IMR-90 (cell line): ENCODE data around the gene SEMA5A. TPM values are rescaled to one million over a fixed set of nuclear protein-coding genes. Genes with fewer than 3 reads are reported as not detected.

ENCODE experiments used
- ATAC-seq: fragments of 200-7000 bp; cut with Tn5 transposase; 2 replicates; pipeline ENCODE4 v1.9.1; 2020; ENCODE audit warnings: low read depth, mild to moderate bottlenecking, moderate library complexity
- BruUV-seq: library from RNA; stranded (reverse); fragments of 400-500 nt; replicated peaks from 2 replicates; lab custom pipeline; 2021; lab: Mats Ljungman, UMichigan
- CTCF ChIA-PET: fragments of 300-600 bp; formaldehyde crosslinking; extraction: SDS; loops from one replicate; lab custom pipeline; 2021; ENCODE audit warnings: antibody characterized with exemption; lab: Yijun Ruan, JAX
- POLR2A ChIA-PET: fragments of 300-600 bp; sonication (Branson Sonifier 250); formaldehyde crosslinking; loops from one replicate; lab custom pipeline; 2022; ENCODE audit warnings: antibody characterized with exemption; ENCODE audit not compliant: unreplicated experiment; lab: Charles Lee
- DNase-seq: peaks from one replicate; pipeline ENCODE4 v3.0.0; 2013
- H2AFZ ChIP-seq: replicated peaks from 2 replicates; pipeline ENCODE3; 2013; ENCODE audit warnings: low read length, mild to moderate bottlenecking; ENCODE audit not compliant: poor library complexity
- H2AK5ac ChIP-seq: 2 replicates; pipeline ENCODE4 v1.6.1; 2013; ENCODE audit warnings: low read depth, low read length, inconsistent platforms
- H2AK9ac ChIP-seq: replicated peaks from 2 replicates; pipeline ENCODE3; 2013; ENCODE audit warnings: mild to moderate bottlenecking, low read depth, low read length, moderate library complexity; ENCODE audit not compliant: poor library complexity
- H2BK120ac ChIP-seq: 2 replicates; pipeline ENCODE4 v1.6.1; 2013; ENCODE audit warnings: low read depth, low read length, inconsistent platforms
- H2BK15ac ChIP-seq: 3 replicates; pipeline ENCODE4 v1.6.1; 2013; ENCODE audit warnings: low read depth, low read length, inconsistent platforms
- H2BK20ac ChIP-seq: 2 replicates; pipeline ENCODE4 v1.6.1; 2013; ENCODE audit warnings: low read depth, mild to moderate bottlenecking, inconsistent platforms, low read length, moderate library complexity
- H2BK5ac ChIP-seq: 2 replicates; pipeline ENCODE4 v1.6.1; 2013; ENCODE audit warnings: mild to moderate bottlenecking, low read depth, low read length, inconsistent platforms; ENCODE audit not compliant: poor library complexity, severe bottlenecking
- H3K14ac ChIP-seq: replicated peaks from 2 replicates; pipeline ENCODE4 v1.6.1; 2013; ENCODE audit warnings: low read depth, low read length, inconsistent platforms
- H3K18ac ChIP-seq: 2 replicates; pipeline ENCODE4 v1.6.1; 2013; ENCODE audit warnings: low read depth, low read length, control low read depth
- H3K23ac ChIP-seq: 2 replicates; pipeline ENCODE4 v1.6.1; 2013; ENCODE audit warnings: low read depth, low read length, inconsistent platforms
- H3K27ac ChIP-seq: 2 replicates; pipeline ENCODE4 v1.5.1; 2013; ENCODE audit warnings: mild to moderate bottlenecking, control low read depth, low read length; ENCODE audit not compliant: insufficient read depth
- H3K27me3 ChIP-seq: 2 replicates; pipeline ENCODE4 v1.6.1; 2013; ENCODE audit warnings: low read length; ENCODE audit not compliant: control insufficient read depth, insufficient read depth
- H3K36me3 ChIP-seq: 2 replicates; pipeline ENCODE4 v1.6.1; 2013; ENCODE audit warnings: low read length, mixed read lengths; ENCODE audit not compliant: control insufficient read depth, insufficient read depth
- H3K4ac ChIP-seq: 2 replicates; pipeline ENCODE4 v1.6.1; 2013; ENCODE audit warnings: low read depth, low read length, inconsistent platforms
- H3K4me1 ChIP-seq: 2 replicates; pipeline ENCODE4 v1.6.1; 2013; ENCODE audit warnings: low read length, mixed read lengths; ENCODE audit not compliant: control insufficient read depth, insufficient read depth
- H3K4me2 ChIP-seq: 2 replicates; pipeline ENCODE4 v1.6.1; 2013; ENCODE audit warnings: low read depth, mild to moderate bottlenecking, control low read depth, low read length, moderate library complexity
- H3K4me3 ChIP-seq: 2 replicates; pipeline ENCODE4 v1.5.1; 2013; ENCODE audit warnings: low read depth, mild to moderate bottlenecking, control low read depth, low read length, moderate library complexity; ENCODE audit not compliant: insufficient read depth
- H3K56ac ChIP-seq: 2 replicates; pipeline ENCODE4 v1.6.1; 2013; ENCODE audit warnings: low read length, inconsistent platforms; ENCODE audit not compliant: insufficient read depth; ENCODE audit errors: extremely low read depth
- H3K79me1 ChIP-seq, 2 experiments: 2 replicates each; pipeline ENCODE4 v1.6.1; 2013; ENCODE audit warnings: low read length in 2 of 2, inconsistent platforms in 1 of 2, low read depth in 1 of 2
- H3K9ac ChIP-seq: 2 replicates; pipeline ENCODE4 v1.6.1; 2013; ENCODE audit warnings: low read depth, low read length, control low read depth
- H3K9me1 ChIP-seq: 2 replicates; pipeline ENCODE4 v1.6.1; 2013; ENCODE audit warnings: low read length, inconsistent platforms; ENCODE audit not compliant: insufficient read depth
- H3K9me3 ChIP-seq: 2 replicates; pipeline ENCODE4 v1.6.1; 2013; ENCODE audit warnings: low read length; ENCODE audit not compliant: control insufficient read depth, insufficient read depth
- H4K20me1 ChIP-seq: 2 replicates; pipeline ENCODE4 v1.6.1; 2013; ENCODE audit warnings: low read length, inconsistent platforms; ENCODE audit not compliant: insufficient read depth
- H4K5ac ChIP-seq: 2 replicates; pipeline ENCODE4 v1.6.1; 2013; ENCODE audit warnings: mild to moderate bottlenecking, low read depth, low read length, control low read depth
- H4K8ac ChIP-seq, 2 experiments: 2 replicates each; pipeline ENCODE4 v1.6.1; 2013; ENCODE audit warnings: low read depth in 2 of 2, low read length in 2 of 2, control low read depth in 1 of 2, inconsistent platforms in 1 of 2
- H4K91ac ChIP-seq: 2 replicates; pipeline ENCODE4 v1.6.1; 2013; ENCODE audit warnings: low read depth, low read length, inconsistent platforms; ENCODE audit not compliant: insufficient read depth
- BHLHE40 ChIP-seq: fragments of 150-350 bp; IDR thresholded peaks from 2 replicates; pipeline ENCODE4 v1.6.1; 2016; ENCODE audit warnings: mild to moderate bottlenecking, low read depth, low read length
- CEBPB ChIP-seq: IDR thresholded peaks from 2 replicates; pipeline ENCODE4 v1.6.1; 2012; ENCODE audit warnings: low read depth, low read length, improper control_type of control experiment
- CHD1 ChIP-seq: IDR thresholded peaks from 2 replicates; pipeline ENCODE4 v1.6.1; 2012; ENCODE audit warnings: low read depth, low read length, improper control_type of control experiment
- CTCF ChIP-seq: conservative IDR thresholded peaks from 2 replicates; pipeline ENCODE4 v1.5.1; 2012; ENCODE audit warnings: mild to moderate bottlenecking, low read depth, low read length, improper control_type of control experiment
- FOS ChIP-seq: fragments of 150-350 bp; IDR thresholded peaks from 2 replicates; pipeline ENCODE4 v1.6.1; 2016; ENCODE audit warnings: low read depth, low read length
- MAFK ChIP-seq: IDR thresholded peaks from 2 replicates; pipeline ENCODE4 v1.6.1; 2012; ENCODE audit warnings: low read depth, low read length, improper control_type of control experiment
- MAZ ChIP-seq: IDR thresholded peaks from 2 replicates; pipeline ENCODE4 v1.6.1; 2012; ENCODE audit warnings: low read depth, mild to moderate bottlenecking, low read length, improper control_type of control experiment, moderate library complexity, borderline replicate concordance
- MXI1 ChIP-seq: IDR thresholded peaks from 2 replicates; pipeline ENCODE4 v1.6.1; 2012; ENCODE audit warnings: low read depth, mild to moderate bottlenecking, low read length, moderate library complexity, borderline replicate concordance
- NFE2L2 ChIP-seq: fragments of 150-350 bp; IDR thresholded peaks from 2 replicates; pipeline ENCODE4 v1.6.1; 2016; ENCODE audit warnings: low read depth, mild to moderate bottlenecking, low read length
- POLR2A ChIP-seq: IDR thresholded peaks from 2 replicates; pipeline ENCODE4 v1.6.1; 2012; ENCODE audit warnings: mild to moderate bottlenecking, low read depth, low read length
- RAD21 ChIP-seq: IDR thresholded peaks from 2 replicates; pipeline ENCODE4 v1.6.1; 2012; ENCODE audit warnings: low read length, improper control_type of control experiment
- RCOR1 ChIP-seq: IDR thresholded peaks from 2 replicates; pipeline ENCODE4 v1.6.1; 2012; ENCODE audit warnings: mild to moderate bottlenecking, low read length, improper control_type of control experiment; ENCODE audit not compliant: insufficient replicate concordance
- RFX5 ChIP-seq: IDR thresholded peaks from 2 replicates; pipeline ENCODE4 v1.8.0; 2012; ENCODE audit warnings: low read depth, mild to moderate bottlenecking, low read length, moderate library complexity
- SMC3 ChIP-seq: fragments of 150-350 bp; IDR thresholded peaks from 2 replicates; pipeline ENCODE4 v1.6.1; 2016; ENCODE audit warnings: low read depth, mild to moderate bottlenecking, antibody characterized with exemption, low read length, moderate library complexity
- WGBS, 2 experiments: methylation state at CpG; one replicate each; pipeline versions ENCODE4 v1.1.5 to v1.1.7; 2013; ENCODE audit warnings: missing lambda C conversion rate in 2 of 2; ENCODE audit not compliant: insufficient read length in 1 of 2; ENCODE audit errors: extremely low coverage in 2 of 2; 5-methylcytosine and 5-hydroxymethylcytosine counted together
- dilution Hi-C: fragments of 300-500 bp; cut with HindIII; formaldehyde crosslinking; loops from one replicate; pipeline ENCODE4 v1.14.3; 2018; ENCODE audit warnings: low sequenced_read_pairs; ENCODE audit not compliant: unreplicated experiment
- in situ Hi-C: fragments of 300-500 bp; cut with MboI; formaldehyde crosslinking; loops from 3 replicates; pipeline ENCODE4 v1.14.3; 2019; ENCODE audit warnings: low sequenced_read_pairs, inconsistent platforms, mixed read lengths
- intact Hi-C: fragments of 100-400 bp; cut with micrococcal nuclease; formaldehyde crosslinking; loops from 2 replicates; pipeline ENCODE4 v1.10.0; 2022
- polyA plus RNA-seq, 3 experiments: library from polyadenylated mRNA; depleted of rRNA; stranded (reverse); fragments of >200 nt; gene quantifications; 2 replicates each; pipeline ENCODE4 v1.2.3, GENCODE V29; 2012; ENCODE audit warnings: low replicate concordance in 1 of 3
- total RNA-seq: library from RNA; depleted of rRNA; stranded (reverse); fragments of >200 nt; gene quantifications from 2 replicates; pipeline ENCODE4 v1.2.3, GENCODE V29; 2012
- TF ChIP-seq, protein P1 (sequence below): fragments of 150-350 bp; IDR thresholded peaks from 2 replicates; pipeline ENCODE4 v1.6.1; 2016; ENCODE audit warnings: low read depth, mild to moderate bottlenecking, low read length, moderate library complexity, borderline replicate concordance
- TF ChIP-seq, protein P2 (sequence below): fragments of 150-350 bp; IDR thresholded peaks from 2 replicates; pipeline ENCODE4 v1.6.1; 2017; ENCODE audit warnings: mild to moderate bottlenecking, antibody characterized with exemption, low read length, low read depth

Gene SEMA5A
- total and polyA plus RNA-seq, 2 of the 4 experiments (the other 2 are of a cell fraction) = 8.2 to 9.9 TPM

- no CpG with 5 or more reads among the region's 5 CpGs for WGBS, 2 experiments
- Histone ChIP-seq H3K9me3 (no peaks in the 10 kb centered on the region), H3K4ac (no peak overlapping the region), H2AK5ac (no peak overlapping the region), H3K4me3 (no peak overlapping the region), H2BK15ac (no peak overlapping the region), H2AFZ (no peak overlapping the region), H3K27me3 (no peaks in the 10 kb centered on the region), H3K18ac (no peak overlapping the region), H3K56ac (no peak overlapping the region), H2BK20ac (no peak overlapping the region), H2BK120ac (no peak overlapping the region), H3K14ac (no peak overlapping the region), H3K23ac (no peak overlapping the region), H2AK9ac (no peak overlapping the region), H3K27ac (no peak overlapping the region), H3K36me3 (peaks cover 9% of the 10 kb centered on the region), H4K91ac (no peak overlapping the region), H4K20me1 (no peaks in the 10 kb centered on the region), H3K4me1 (no peaks in the 10 kb centered on the region), H4K8ac (no peak overlapping the region), H3K4me2 (no peak overlapping the region), H3K9me1 (peaks cover 4% of the 10 kb centered on the region; the same call in 1 of the 2 replicates), H3K79me1 (no peaks in the 10 kb centered on the region), H2BK5ac (no peak overlapping the region), H3K9ac (no peak overlapping the region), H4K5ac (no peak overlapping the region)
- DNase-seq (no peak), ATAC-seq (no peak)
- dilution Hi-C loops (no loop called here), intact Hi-C loops (no loop called here), in situ Hi-C loops (no loop called here)
- ChIA-PET POLR2A (no interaction called here), CTCF (no interaction called here)
- TF ChIP-seq POLR2A (no peak), FOS (no peak), RAD21 (no peak), BHLHE40 (no peak), RCOR1 (no peak), MXI1 (no peak), CHD1 (no peak), CTCF (no peak), NFE2L2 (no peak), MAFK (no peak), MAZ (no peak), CEBPB (no peak), RFX5 (no peak), SMC3 (no peak)
- TF ChIP-seq, protein P1, sequence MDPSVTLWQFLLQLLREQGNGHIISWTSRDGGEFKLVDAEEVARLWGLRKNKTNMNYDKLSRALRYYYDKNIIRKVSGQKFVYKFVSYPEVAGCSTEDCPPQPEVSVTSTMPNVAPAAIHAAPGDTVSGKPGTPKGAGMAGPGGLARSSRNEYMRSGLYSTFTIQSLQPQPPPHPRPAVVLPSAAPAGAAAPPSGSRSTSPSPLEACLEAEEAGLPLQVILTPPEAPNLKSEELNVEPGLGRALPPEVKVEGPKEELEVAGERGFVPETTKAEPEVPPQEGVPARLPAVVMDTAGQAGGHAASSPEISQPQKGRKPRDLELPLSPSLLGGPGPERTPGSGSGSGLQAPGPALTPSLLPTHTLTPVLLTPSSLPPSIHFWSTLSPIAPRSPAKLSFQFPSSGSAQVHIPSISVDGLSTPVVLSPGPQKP = no peak
- TF ChIP-seq, protein P2, sequence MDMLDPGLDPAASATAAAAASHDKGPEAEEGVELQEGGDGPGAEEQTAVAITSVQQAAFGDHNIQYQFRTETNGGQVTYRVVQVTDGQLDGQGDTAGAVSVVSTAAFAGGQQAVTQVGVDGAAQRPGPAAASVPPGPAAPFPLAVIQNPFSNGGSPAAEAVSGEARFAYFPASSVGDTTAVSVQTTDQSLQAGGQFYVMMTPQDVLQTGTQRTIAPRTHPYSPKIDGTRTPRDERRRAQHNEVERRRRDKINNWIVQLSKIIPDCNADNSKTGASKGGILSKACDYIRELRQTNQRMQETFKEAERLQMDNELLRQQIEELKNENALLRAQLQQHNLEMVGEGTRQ = no peak
- BruUV-seq = no TSS peak
Observed at GRCh38 chr5:9140711-9141110, 405.2 kb downstream of the SEMA5A start.
